Endothelial cell of umbilical vein (primary cell): Measurements from ENCODE around the gene CLIC5. TPM values are rescaled to one million over a fixed set of nuclear protein-coding genes. Genes with fewer than 3 reads are reported as not detected.

Source experiments
- BruUV-seq: library from RNA; stranded (reverse); fragments of 400-500 nt; replicated peaks from 2 replicates; lab custom pipeline; 2021; lab: Mats Ljungman, UMichigan
- CTCF ChIA-PET: fragments of 300-600, 350-600 bp; sonication (Branson Sonifier 250); formaldehyde crosslinking; loops from one replicate; lab custom pipeline; 2021; ENCODE audit warnings: antibody characterized with exemption, inconsistent platforms; lab: Charles Lee
- POLR2A ChIA-PET: fragments of 300-600, 350-600 bp; sonication (Branson Sonifier 250); formaldehyde crosslinking; loops from one replicate; lab custom pipeline; 2021; ENCODE audit warnings: antibody characterized with exemption, inconsistent platforms; lab: Charles Lee
- DNase-seq: peaks from one replicate; pipeline ENCODE4 v3.0.0-alpha.2; 2011; ENCODE audit warnings: low read depth, low spot score
- FAIRE-seq: peaks from 2 replicates; lab custom pipeline; 2011; peaks lifted over from hg19 to GRCh38; lab: Jason Lieb, UNC
- H2AFZ ChIP-seq: 2 replicates; pipeline ENCODE4 v1.6.0; 2012; ENCODE audit warnings: low read depth, low read length, control low read depth, inconsistent platforms
- H3K27ac ChIP-seq: 2 replicates; pipeline ENCODE4 v1.5.1; 2011; ENCODE audit warnings: low read depth, mild to moderate bottlenecking, control low read depth, low read length, moderate library complexity; ENCODE audit not compliant: insufficient read depth
- H3K27me3 ChIP-seq, 2 experiments: 2 replicates each; pipeline versions ENCODE4 v1.6.0 to v1.6.1; 2011; ENCODE audit warnings: low read length in 2 of 2, mixed read lengths in 1 of 2; ENCODE audit not compliant: control insufficient read depth in 2 of 2, insufficient read depth in 2 of 2
- H3K36me3 ChIP-seq, 2 experiments: 2 replicates in 1 of 2; 3 replicates in 1 of 2; pipeline ENCODE4 v1.5.1; 2011; ENCODE audit warnings: low read length in 2 of 2, mild to moderate bottlenecking in 1 of 2, moderate library complexity in 1 of 2; ENCODE audit not compliant: control insufficient read depth in 2 of 2, insufficient read depth in 2 of 2; ENCODE audit errors: extremely low read depth in 1 of 2
- H3K4me1 ChIP-seq: 3 replicates; pipeline ENCODE4 v1.5.1; 2011; ENCODE audit warnings: mild to moderate bottlenecking, low read length; ENCODE audit not compliant: control insufficient read depth, insufficient read depth; ENCODE audit errors: extremely low read depth
- H3K4me2 ChIP-seq: 2 replicates; pipeline ENCODE4 v1.6.1; 2011; ENCODE audit warnings: low read length, control low read depth, mixed read lengths; ENCODE audit not compliant: insufficient read depth
- H3K4me3 ChIP-seq, 3 experiments: fragments of 200-600 bp in 1 of 3; sonication (generic), shearing (Covaris generic) in 1 of 3; replicated peaks in 1 of 3; 2 replicates each; pipeline ENCODE4 v1.5.1; 2011 to 2016; ENCODE audit warnings: control low read depth in 3 of 3, low read length in 3 of 3, mild to moderate bottlenecking in 2 of 3, inconsistent platforms in 1 of 3, low read depth in 1 of 3, moderate library complexity in 1 of 3; ENCODE audit not compliant: insufficient read depth in 1 of 3
- H3K79me2 ChIP-seq: 2 replicates; pipeline ENCODE4 v1.6.0; 2012; ENCODE audit warnings: low read length, inconsistent platforms; ENCODE audit not compliant: control insufficient read depth, insufficient read depth
- H3K9ac ChIP-seq: replicated peaks from 2 replicates; pipeline ENCODE3; 2011; ENCODE audit warnings: low read length, control low read depth; ENCODE audit not compliant: insufficient read depth; ENCODE audit errors: extremely low read depth
- H3K9me1 ChIP-seq: replicated peaks from 3 replicates; pipeline ENCODE4 v1.6.0; 2011; ENCODE audit warnings: mild to moderate bottlenecking, low read length; ENCODE audit not compliant: control insufficient read depth, insufficient read depth; ENCODE audit errors: extremely low read depth
- H3K9me3 ChIP-seq: replicated peaks from 2 replicates; pipeline ENCODE4 v1.5.1; 2012; ENCODE audit warnings: low read length, inconsistent platforms; ENCODE audit not compliant: control insufficient read depth, insufficient read depth
- H4K20me1 ChIP-seq: replicated peaks from 2 replicates; pipeline ENCODE3; 2011; ENCODE audit warnings: mild to moderate bottlenecking, low read length; ENCODE audit not compliant: control insufficient read depth, insufficient read depth; ENCODE audit errors: extremely low read depth
- CTCF ChIP-seq, 2 donors: IDR thresholded peaks; 1 replicate in 1 of 2; 2 replicates in 1 of 2; pipeline ENCODE4 v1.5.1; 2011; ENCODE audit warnings: low read length in 2 of 2, mild to moderate bottlenecking in 2 of 2, moderate library complexity in 2 of 2, control low read depth in 1 of 2, inconsistent platforms in 1 of 2, low read depth in 1 of 2; ENCODE audit not compliant: insufficient read depth in 1 of 2; ENCODE audit errors: extremely low read depth in 1 of 2
- EZH2 ChIP-seq: IDR thresholded peaks from 2 replicates; pipeline ENCODE4 v1.6.1; 2012; ENCODE audit warnings: borderline replicate concordance, low read depth, mild to moderate bottlenecking, moderate library complexity, low read length, inconsistent platforms; ENCODE audit not compliant: severe bottlenecking
- FOS ChIP-seq: IDR thresholded peaks from 2 replicates; pipeline ENCODE4 v1.6.1; 2011; ENCODE audit warnings: mild to moderate bottlenecking, low read length, moderate library complexity, borderline replicate concordance; ENCODE audit not compliant: insufficient read depth
- GATA2 ChIP-seq: IDR thresholded peaks from 2 replicates; pipeline ENCODE4 v1.7.0; 2011; ENCODE audit warnings: low read depth, mild to moderate bottlenecking, moderate library complexity, mixed read lengths, low read length; ENCODE audit not compliant: insufficient read length, insufficient read depth
- JUN ChIP-seq: IDR thresholded peaks from 2 replicates; pipeline ENCODE4 v1.6.1; 2011; ENCODE audit warnings: borderline replicate concordance, low read depth; ENCODE audit not compliant: insufficient read length, insufficient read depth
- MAX ChIP-seq: IDR thresholded peaks from 2 replicates; pipeline ENCODE4 v1.6.1; 2011; ENCODE audit not compliant: insufficient read depth, insufficient read length
- MYC ChIP-seq: IDR thresholded peaks from one replicate; pipeline ENCODE4 v1.6.1; 2011; ENCODE audit warnings: mild to moderate bottlenecking, low read depth, low read length
- POLR2A ChIP-seq: IDR thresholded peaks from 2 replicates; pipeline ENCODE4 v1.6.1; 2012; ENCODE audit warnings: low read depth, mild to moderate bottlenecking, control low read depth, low read length
- POLR2AphosphoS5 ChIP-seq: IDR thresholded peaks from 2 replicates; pipeline ENCODE4 v1.6.1; 2012; ENCODE audit warnings: low read depth, mild to moderate bottlenecking, control low read depth, low read length, moderate library complexity; ENCODE audit not compliant: insufficient read depth
- dilution Hi-C: fragments of 300-500 bp; cut with MboI; formaldehyde crosslinking; loops from one replicate; pipeline ENCODE4 v1.15.0; 2019; ENCODE audit warnings: low sequenced_read_pairs; ENCODE audit not compliant: extremely low pct_ligation_motif_present
- intact Hi-C: fragments of 100-400 bp; cut with micrococcal nuclease; formaldehyde crosslinking; loops from one replicate; pipeline ENCODE4 v1.10.0; 2022
- polyA plus RNA-seq, 4 experiments: library from polyadenylated mRNA; depleted of rRNA in 3 of 4; stranded (reverse) in 3 of 4; unstranded in 1 of 4; fragments of >200 nt; gene quantifications; 2 replicates each; pipeline versions ENCODE4 v1.2.1 to v1.2.3, GENCODE V29; 2011 to 2012; ENCODE audit warnings: missing spikeins in 1 of 4
- total RNA-seq: library from RNA; stranded (reverse); gene quantifications from 2 replicates; pipeline ENCODE4 v1.2.3, GENCODE V29; 2021

Gene CLIC5
- total and polyA plus RNA-seq, 2 donors (not counting 3 experiments of a cell fraction or from before 2014, with no cell fraction given), result 0.07 TPM; not detected in 1

GRCh38 chr6:46029602-46030001, 13.9 kb upstream of the CLIC5 start:
- FAIRE-seq (no peak), DNase-seq (no peak)
- Histone ChIP-seq H3K27me3 (peaks cover 4 to 23% of the 10 kb centered on the region in 2 experiments), H3K9ac (no peak overlapping the region), H3K9me3 (no peaks in the 10 kb centered on the region), H3K36me3 (no peaks in the 10 kb centered on the region), H3K27ac (no peak overlapping the region), H2AFZ (no peak overlapping the region), H3K4me1 (peaks cover 1% of the 10 kb centered on the region), H3K79me2 (no peaks in the 10 kb centered on the region), H3K4me3 (no peak overlapping the region), H3K9me1 (no peaks in the 10 kb centered on the region), H3K4me2 (no peak overlapping the region), H4K20me1 (no peaks in the 10 kb centered on the region)
- dilution Hi-C loops, result no loop called here
- CTCF ChIA-PET, result no interaction called here
- no peak for TF ChIP-seq EZH2
- TF ChIP-seq FOS, result no peak
- TF ChIP-seq CTCF (IDR thresholded peaks at IDR 0.05; ENCODE audit: extremely low read depth in 1 of 2, insufficient read depth in 1 of 2, low read depth in 1 of 2, low read length in 2 of 2), result no peak
- no peak for TF ChIP-seq POLR2A
- no peak for TF ChIP-seq MAX
- TF ChIP-seq MYC, result no peak
- TF ChIP-seq GATA2, result no peak
- no peak for TF ChIP-seq POLR2AphosphoS5
- TF ChIP-seq JUN, result no peak
- POLR2A ChIA-PET, result no interaction called here
- no TSS peak for BruUV-seq
- intact Hi-C loops, result no loop called here
